NCI-H2227 (cell line): ENCODE measurements around the gene DHX29.
"Not testable (repeated sequence)": the region's sequence is repeated elsewhere in the genome, so short reads cannot be mapped to it uniquely, and the experiment has no call there.

ENCODE experiments used
- DNase-seq: peaks from one replicate; lab custom pipeline; 2025; ENCODE audit not compliant: unreplicated experiment; lab: John Stamatoyannopoulos, UW

The DHX29 gene

GRCh38 chr5:55307383-55308253 lies at the start of gene DHX29, which contains the start of gene MTREX:
Gene DHX29, minus strand, starts transcription at chr5:55307694. Its CDS starts 121 bp downstream, at chr5:55307573.
Gene MTREX, plus strand, starts transcription at chr5:55307989. Its CDS starts 25 bp downstream, at chr5:55308014.
- DNase-seq: peak; percentile 91

GRCh38 chr5:55356896-55357295 lies 49.4 kb upstream of the DHX29 start:
- DNase-seq: no peak

- no peak for DNase-seq
Measured at GRCh38 chr5:55350754-55351153, 43.3 kb upstream of the DHX29 start.

GRCh38 chr5:55347786-55348185 lies 40.3 kb upstream of the DHX29 start:
- DNase-seq: no peak

GRCh38 chr5:55345327-55345726 lies 37.8 kb upstream of the DHX29 start:
- DNase-seq: no peak

- peak; percentile 48 for DNase-seq
Measured at GRCh38 chr5:55344392-55344992, 37.0 kb upstream of the DHX29 start.

GRCh38 chr5:55343609-55344008 lies 36.1 kb upstream of the DHX29 start:
- DNase-seq: no peak

- DNase-seq: no peak
Measured at GRCh38 chr5:55343107-55343506, 35.6 kb upstream of the DHX29 start.

GRCh38 chr5:55338810-55339243 lies 31.3 kb upstream of the DHX29 start:
- no peak for DNase-seq

GRCh38 chr5:55338092-55338613 lies 30.7 kb upstream of the DHX29 start:
- DNase-seq: no peak

GRCh38 chr5:55333811-55334210 lies 26.3 kb upstream of the DHX29 start:
- no peak for DNase-seq

- no peak for DNase-seq
Measured at GRCh38 chr5:55333017-55333416, 25.5 kb upstream of the DHX29 start.

GRCh38 chr5:55331321-55331720 lies 23.8 kb upstream of the DHX29 start:
- DNase-seq: no peak

GRCh38 chr5:55327281-55327680 lies 19.8 kb upstream of the DHX29 start:
- no peak for DNase-seq

GRCh38 chr5:55325621-55326020 lies 18.1 kb upstream of the DHX29 start:
- no peak for DNase-seq

GRCh38 chr5:55324815-55325418 lies 17.4 kb upstream of the DHX29 start:
- DNase-seq: peak; percentile 33

- no peak for DNase-seq
Measured at GRCh38 chr5:55324006-55324405, 16.5 kb upstream of the DHX29 start.

- no peak for DNase-seq
Measured at GRCh38 chr5:55320571-55320970, 13.1 kb upstream of the DHX29 start.

- no peak for DNase-seq
Measured at GRCh38 chr5:55319491-55319890, 12.0 kb upstream of the DHX29 start.

- DNase-seq: not testable (repeated sequence)
Measured at GRCh38 chr5:55318237-55318636, 10.7 kb upstream of the DHX29 start.

GRCh38 chr5:55316837-55317236 lies 9.3 kb upstream of the DHX29 start:
- DNase-seq: no peak

- DNase-seq: no peak
Measured at GRCh38 chr5:55316289-55316688, 8.8 kb upstream of the DHX29 start.
